GM12878 (cell line): Measurements from ENCODE around the gene ABHD18. TPM values are rescaled to one million over a fixed set of nuclear protein-coding genes. Genes with fewer than 3 reads are reported as not detected.

Experiments
- ATAC-seq: fragments of 200-7000 bp; cut with Tn5 transposase; 3 replicates; pipeline ENCODE4 v1.9.1; 2020; ENCODE audit warnings: mild to moderate bottlenecking, moderate library complexity
- BruUV-seq: library from RNA; stranded (reverse); fragments of 400-500 nt; replicated peaks from 2 replicates; lab custom pipeline; 2021; lab: Mats Ljungman, UMichigan
- CTCF ChIA-PET: fragments of 300-600 bp; sonication (Branson Sonifier 250); formaldehyde crosslinking; extraction: SDS; loops from one replicate; lab custom pipeline; 2021; ENCODE audit warnings: inconsistent platforms; lab: Yijun Ruan, JAX
- POLR2A ChIA-PET: fragments of 350-600 bp; formaldehyde crosslinking; extraction: SDS; loops from one replicate; lab custom pipeline; 2021; ENCODE audit warnings: inconsistent platforms; lab: Charles Lee
- RAD21 ChIA-PET: fragments of 300-600 bp; sonication (Branson Sonifier 250); formaldehyde crosslinking; loops from one replicate; lab custom pipeline; 2023; ENCODE audit warnings: antibody characterized with exemption; ENCODE audit not compliant: unreplicated experiment; lab: Charles Lee
- SMC1A ChIA-PET: fragments of 300-600 bp; sonication (Branson Sonifier 250); formaldehyde crosslinking; loops from one replicate; lab custom pipeline; 2023; ENCODE audit not compliant: unreplicated experiment, uncharacterized antibody; lab: Charles Lee
- DNase-seq: peaks from one replicate; pipeline ENCODE4 v3.0.0-alpha.2; 2011; ENCODE audit warnings: low read depth, low spot score
- FAIRE-seq: peaks from 3 replicates; lab custom pipeline; 2011; peaks lifted over from hg19 to GRCh38; lab: Jason Lieb, UNC
- H2AFZ ChIP-seq: 2 replicates; pipeline ENCODE4 v1.6.0; 2011; ENCODE audit warnings: low read depth, low read length, control low read depth; ENCODE audit not compliant: control insufficient read depth
- H3K27ac ChIP-seq: 2 replicates; pipeline ENCODE4 v1.5.1; 2011; ENCODE audit warnings: control low read depth; ENCODE audit not compliant: control insufficient read depth, insufficient read depth
- H3K27me3 ChIP-seq, 2 experiments: replicated peaks in 1 of 2; 2 replicates each; pipeline versions ENCODE4 v1.6.0 to v1.6.1; 2011; ENCODE audit warnings: low read length in 1 of 2; ENCODE audit not compliant: control insufficient read depth in 2 of 2, insufficient read depth in 2 of 2
- H3K36me3 ChIP-seq, 2 experiments: 2 replicates each; pipeline ENCODE4 v1.5.1; 2011; ENCODE audit warnings: low read length in 1 of 2; ENCODE audit not compliant: control insufficient read depth in 2 of 2, insufficient read depth in 2 of 2
- H3K4me1 ChIP-seq: 2 replicates; pipeline ENCODE4 v1.6.1; 2011; ENCODE audit warnings: mild to moderate bottlenecking, low read length, moderate library complexity, mixed read lengths; ENCODE audit not compliant: control insufficient read depth, insufficient read depth
- H3K4me2 ChIP-seq: 2 replicates; pipeline ENCODE4 v1.6.0; 2011; ENCODE audit warnings: control low read depth; ENCODE audit not compliant: control insufficient read depth, insufficient read depth
- H3K4me3 ChIP-seq: fragments of 200-600 bp; sonication (generic); 2 replicates; pipeline ENCODE4 v1.5.1; 2016
- H3K79me2 ChIP-seq: 2 replicates; pipeline ENCODE4 v1.6.0; 2011; ENCODE audit warnings: low read length; ENCODE audit not compliant: control insufficient read depth, insufficient read depth
- H3K9ac ChIP-seq: 2 replicates; pipeline ENCODE4 v1.8.0; 2011; ENCODE audit warnings: low read length, control low read depth, mixed read lengths; ENCODE audit not compliant: control insufficient read depth, insufficient read depth
- H3K9me3 ChIP-seq: replicated peaks from 3 replicates; pipeline ENCODE4 v1.5.1; 2011; ENCODE audit warnings: mild to moderate bottlenecking, low read length; ENCODE audit not compliant: control insufficient read depth, insufficient read depth
- H4K20me1 ChIP-seq: 2 replicates; pipeline ENCODE4 v1.6.0; 2011; ENCODE audit not compliant: control insufficient read depth, insufficient read depth
- CREM ChIP-seq: IDR thresholded peaks from 2 replicates; pipeline ENCODE4 v1.6.1; 2014; ENCODE audit warnings: antibody characterized with exemption, low read depth
- KLF5 ChIP-seq: fragments of 450-650 bp; IDR thresholded peaks from 2 replicates; pipeline ENCODE4 v1.6.1; 2014; ENCODE audit warnings: mild to moderate bottlenecking; ENCODE audit not compliant: partially characterized antibody
- PAX5 ChIP-seq: IDR thresholded peaks from 2 replicates; pipeline ENCODE4 v1.6.1; 2011; ENCODE audit warnings: low read depth, low read length, borderline replicate concordance
- RBBP5 ChIP-seq: fragments of 200-600 bp; sonication (generic); conservative IDR thresholded peaks from 2 replicates; pipeline ENCODE4 v1.6.1; 2016
- SP1 ChIP-seq: IDR thresholded peaks from one replicate; pipeline ENCODE4 v1.6.1; 2011; ENCODE audit warnings: low read depth, low read length
- STAT1 ChIP-seq: fragments of 450-650 bp; conservative IDR thresholded peaks from 2 replicates; pipeline ENCODE4 v1.6.1; 2014; ENCODE audit warnings: antibody characterized with exemption, mild to moderate bottlenecking
- STAT3 ChIP-seq: IDR thresholded peaks from 2 replicates; pipeline ENCODE4 v1.6.1; 2011; ENCODE audit warnings: low read depth, low read length, improper control_type of control experiment
- WRNIP1 ChIP-seq: IDR thresholded peaks from 2 replicates; pipeline ENCODE4 v1.6.1; 2011; ENCODE audit warnings: low read depth, low read length, improper control_type of control experiment, borderline replicate concordance
- ZNF217 ChIP-seq: fragments of 450-650 bp; IDR thresholded peaks from 2 replicates; pipeline ENCODE4 v1.6.1; 2017; ENCODE audit warnings: antibody characterized with exemption, mild to moderate bottlenecking
- ZNF24 ChIP-seq: fragments of 450-650 bp; IDR thresholded peaks from 2 replicates; pipeline ENCODE4 v1.6.1; 2017; ENCODE audit warnings: antibody characterized with exemption, mild to moderate bottlenecking
- ZSCAN29 ChIP-seq: fragments of 450-650 bp; IDR thresholded peaks from 2 replicates; pipeline ENCODE4 v1.6.1; 2017; ENCODE audit warnings: mild to moderate bottlenecking, moderate library complexity
- WGBS: methylation state at CpG from one replicate; pipeline ENCODE4 v1.1.6; 2016; ENCODE audit warnings: low lambda C conversion rate; ENCODE audit not compliant: insufficient replicate concordance, insufficient coverage; ENCODE audit errors: missing lambda C conversion rate; 5-methylcytosine and 5-hydroxymethylcytosine counted together
- in situ Hi-C: fragments of 300-500 bp; cut with MboI; formaldehyde crosslinking; loops from 9 replicates; pipeline ENCODE4 v1.14.3; 2018; ENCODE audit warnings: mixed read lengths
- intact Hi-C: fragments of 100-400 bp; cut with micrococcal nuclease; formaldehyde crosslinking; loops from one replicate; pipeline ENCODE4 v1.14.2; 2022; ENCODE audit not compliant: unreplicated experiment
- polyA plus RNA-seq, 11 experiments: library from polyadenylated mRNA; depleted of rRNA in 4 of 11; unstranded in 6 of 11; stranded (reverse) in 5 of 11; fragments of >200 nt; fragmentation: Nextera tagmentation in 4 of 11; fragmentation: Illumina TruSeq in 1 of 11; extraction: Ambion mirVana in 4 of 11; extraction: Trizol in 1 of 11; gene quantifications; 1 replicate in 1 of 11; 2 replicates in 10 of 11; pipeline versions ENCODE4 v1.2.1 to v1.2.3, GENCODE V29; 2011 to 2016; ENCODE audit warnings: inconsistent platforms in 2 of 11, missing spikeins in 2 of 11, low read depth in 1 of 11
- total RNA-seq, 4 experiments: library from RNA; depleted of rRNA in 3 of 4; stranded (reverse); fragments of >200 nt in 3 of 4; fragmentation: Illumina TruSeq in 1 of 4; extraction: Trizol in 1 of 4; gene quantifications; 2 replicates each; pipeline versions ENCODE4 v1.2.1 to v1.2.3, GENCODE V29; 2013 to 2021
- TF ChIP-seq, protein P1 (sequence below): IDR thresholded peaks from 2 replicates; pipeline ENCODE4 v1.6.1; 2012; ENCODE audit warnings: mild to moderate bottlenecking, low read depth, low read length
- TF ChIP-seq, protein P2 (sequence below): fragments of 450-650 bp; IDR thresholded peaks from 2 replicates; pipeline ENCODE4 v1.6.1; 2017; ENCODE audit warnings: mild to moderate bottlenecking, moderate library complexity
- TF ChIP-seq, protein P3 (sequence below): IDR thresholded peaks from 2 replicates; pipeline ENCODE4 v1.6.1; 2011; ENCODE audit warnings: borderline replicate concordance, low read depth, mild to moderate bottlenecking, moderate library complexity, mixed read lengths, low read length; ENCODE audit not compliant: insufficient read depth; ENCODE audit errors: extremely low read length

The ABHD18 gene
- total and polyA plus RNA-seq, 10 of the 15 experiments (the other 5 are each of a cell fraction or from before 2014, with no cell fraction given): 3.4 to 13.5 (median 9.6) TPM

DNA sequence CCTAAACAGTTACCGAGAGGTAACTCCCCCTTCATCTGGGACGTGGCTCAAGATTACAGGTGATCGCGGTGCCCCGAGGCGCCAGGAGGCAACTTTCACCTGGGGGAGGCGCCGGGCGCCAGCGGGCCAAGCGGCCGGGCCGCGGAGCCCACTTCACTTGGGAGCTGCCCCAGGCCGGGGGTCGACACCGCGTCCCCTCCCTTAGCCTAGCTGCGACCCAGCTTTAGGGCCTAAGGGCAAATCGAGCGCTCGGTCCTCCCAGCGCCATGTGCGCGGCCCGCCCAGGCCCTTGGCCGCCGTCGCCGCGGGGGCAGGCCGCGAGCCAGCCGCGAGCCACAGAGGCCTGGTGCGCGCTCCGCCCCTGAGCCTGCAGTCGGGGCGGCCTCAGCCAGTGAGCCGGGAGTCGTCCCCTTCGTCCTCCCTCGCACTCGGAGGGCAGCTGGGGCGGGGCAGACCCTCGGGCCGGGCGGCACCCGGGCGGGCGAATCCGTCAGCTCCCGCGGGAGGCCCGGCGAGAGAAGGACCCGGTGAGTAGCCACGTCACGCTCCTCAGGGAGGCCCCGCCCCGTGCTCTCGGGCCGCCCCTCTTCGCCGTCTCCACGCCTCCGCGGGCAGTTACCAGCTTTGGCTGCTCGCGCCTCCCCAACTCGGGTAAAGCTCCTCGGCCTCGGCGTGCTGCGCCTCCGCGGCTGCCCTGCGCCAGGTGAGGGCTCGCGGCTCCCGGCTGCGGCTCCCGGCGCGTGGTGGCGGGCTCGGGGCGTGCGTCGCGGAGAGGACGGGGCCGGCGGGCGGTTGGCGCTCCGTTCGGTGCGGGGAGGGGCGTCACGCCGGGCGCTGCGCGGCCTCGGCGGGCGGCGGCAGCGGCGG, 95.7 kb downstream of the ABHD18 start, which contains the start of gene LARP1B:
Gene LARP1B, plus strand, starts transcription at position 614 of the 867 bp plus-strand sequence. CDS start 13,640 bp downstream, outside the sequence.
- no peaks in the 10 kb centered on the region for H3K36me3 ChIP-seq
- no peaks in the 10 kb centered on the region for H3K27me3 ChIP-seq
- H3K79me2 ChIP-seq: peaks cover 28% of the 10 kb centered on the region
- no peaks in the 10 kb centered on the region for H3K4me1 ChIP-seq
- H3K9me3 ChIP-seq: no peaks in the 10 kb centered on the region
- FAIRE-seq (peak; percentile 91), ATAC-seq (peak; percentile 91), DNase-seq (peak; percentile 74)
- peak within 1 kb of the TSS; percentile 88 for H3K27ac ChIP-seq
- ChIA-PET SMC1A (interaction anchor here (0.9 to 1.8 kb wide), 3 partner anchors 10 to 187 kb away, joined by 3 to 4 read pairs (median 3); partner anchors contain the start of genes ABHD18 and MFSD8), CTCF (interaction anchor here (0.8 to 1.6 kb wide), 4 partner anchors 62 to 1301 kb away, joined by 3 to 6 read pairs (median 3); no protein-coding TSS in a partner anchor), RAD21 (interaction anchor here (0.6 to 1.1 kb wide), 4 partner anchors 69 to 273 kb away, joined by 3 read pairs; partner anchors contain the start of genes ABHD18 and MFSD8), POLR2A (interaction anchor here (0.6 to 2.0 kb wide), 12 partner anchors 10 to 793 kb away, joined by 3 to 25 read pairs (median 3); partner anchors contain the start of genes ABHD18, HSPA4L and MFSD8)
- BruUV-seq: no TSS peak
- H3K9ac ChIP-seq: peak within 1 kb of the TSS; percentile 92
- under 1% methylated on average over 81 of the region's 112 CpGs for WGBS
- H4K20me1 ChIP-seq: no peaks in the 10 kb centered on the region
- peak within 1 kb of the TSS; percentile 94 for H2AFZ ChIP-seq
- intact Hi-C loops: loop anchor here (2.0 to 5.0 kb wide), 4 partner anchors 96 to 279 kb away; partner anchors contain the start of genes ABHD18, HSPA4L, MFSD8 and PGRMC2
- peak within 1 kb of the TSS; percentile 92 for H3K4me3 ChIP-seq
- in situ Hi-C loops: no loop called here
- peak within 1 kb of the TSS; percentile 83 for H3K4me2 ChIP-seq
- TF ChIP-seq RBBP5 (no peak), CREM (peak; percentile 62; the same call in 1 of the 2 replicates), ZNF24 (peak; percentile 33; the same call in 1 of the 2 replicates), WRNIP1 (no peak), STAT3 (no peak), SP1 (no peak), STAT1 (peak; percentile 61; the same call in 1 of the 2 replicates), KLF5 (peak; percentile 62), ZSCAN29 (0 out of 2 replicates have a peak, but pooled peaks have one; percentile 21), PAX5 (no peak), ZNF217 (peak; percentile 27; the same call in 1 of the 2 replicates)
- TF ChIP-seq, protein P1, sequence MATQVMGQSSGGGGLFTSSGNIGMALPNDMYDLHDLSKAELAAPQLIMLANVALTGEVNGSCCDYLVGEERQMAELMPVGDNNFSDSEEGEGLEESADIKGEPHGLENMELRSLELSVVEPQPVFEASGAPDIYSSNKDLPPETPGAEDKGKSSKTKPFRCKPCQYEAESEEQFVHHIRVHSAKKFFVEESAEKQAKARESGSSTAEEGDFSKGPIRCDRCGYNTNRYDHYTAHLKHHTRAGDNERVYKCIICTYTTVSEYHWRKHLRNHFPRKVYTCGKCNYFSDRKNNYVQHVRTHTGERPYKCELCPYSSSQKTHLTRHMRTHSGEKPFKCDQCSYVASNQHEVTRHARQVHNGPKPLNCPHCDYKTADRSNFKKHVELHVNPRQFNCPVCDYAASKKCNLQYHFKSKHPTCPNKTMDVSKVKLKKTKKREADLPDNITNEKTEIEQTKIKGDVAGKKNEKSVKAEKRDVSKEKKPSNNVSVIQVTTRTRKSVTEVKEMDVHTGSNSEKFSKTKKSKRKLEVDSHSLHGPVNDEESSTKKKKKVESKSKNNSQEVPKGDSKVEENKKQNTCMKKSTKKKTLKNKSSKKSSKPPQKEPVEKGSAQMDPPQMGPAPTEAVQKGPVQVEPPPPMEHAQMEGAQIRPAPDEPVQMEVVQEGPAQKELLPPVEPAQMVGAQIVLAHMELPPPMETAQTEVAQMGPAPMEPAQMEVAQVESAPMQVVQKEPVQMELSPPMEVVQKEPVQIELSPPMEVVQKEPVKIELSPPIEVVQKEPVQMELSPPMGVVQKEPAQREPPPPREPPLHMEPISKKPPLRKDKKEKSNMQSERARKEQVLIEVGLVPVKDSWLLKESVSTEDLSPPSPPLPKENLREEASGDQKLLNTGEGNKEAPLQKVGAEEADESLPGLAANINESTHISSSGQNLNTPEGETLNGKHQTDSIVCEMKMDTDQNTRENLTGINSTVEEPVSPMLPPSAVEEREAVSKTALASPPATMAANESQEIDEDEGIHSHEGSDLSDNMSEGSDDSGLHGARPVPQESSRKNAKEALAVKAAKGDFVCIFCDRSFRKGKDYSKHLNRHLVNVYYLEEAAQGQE: no peak
- TF ChIP-seq, protein P2, sequence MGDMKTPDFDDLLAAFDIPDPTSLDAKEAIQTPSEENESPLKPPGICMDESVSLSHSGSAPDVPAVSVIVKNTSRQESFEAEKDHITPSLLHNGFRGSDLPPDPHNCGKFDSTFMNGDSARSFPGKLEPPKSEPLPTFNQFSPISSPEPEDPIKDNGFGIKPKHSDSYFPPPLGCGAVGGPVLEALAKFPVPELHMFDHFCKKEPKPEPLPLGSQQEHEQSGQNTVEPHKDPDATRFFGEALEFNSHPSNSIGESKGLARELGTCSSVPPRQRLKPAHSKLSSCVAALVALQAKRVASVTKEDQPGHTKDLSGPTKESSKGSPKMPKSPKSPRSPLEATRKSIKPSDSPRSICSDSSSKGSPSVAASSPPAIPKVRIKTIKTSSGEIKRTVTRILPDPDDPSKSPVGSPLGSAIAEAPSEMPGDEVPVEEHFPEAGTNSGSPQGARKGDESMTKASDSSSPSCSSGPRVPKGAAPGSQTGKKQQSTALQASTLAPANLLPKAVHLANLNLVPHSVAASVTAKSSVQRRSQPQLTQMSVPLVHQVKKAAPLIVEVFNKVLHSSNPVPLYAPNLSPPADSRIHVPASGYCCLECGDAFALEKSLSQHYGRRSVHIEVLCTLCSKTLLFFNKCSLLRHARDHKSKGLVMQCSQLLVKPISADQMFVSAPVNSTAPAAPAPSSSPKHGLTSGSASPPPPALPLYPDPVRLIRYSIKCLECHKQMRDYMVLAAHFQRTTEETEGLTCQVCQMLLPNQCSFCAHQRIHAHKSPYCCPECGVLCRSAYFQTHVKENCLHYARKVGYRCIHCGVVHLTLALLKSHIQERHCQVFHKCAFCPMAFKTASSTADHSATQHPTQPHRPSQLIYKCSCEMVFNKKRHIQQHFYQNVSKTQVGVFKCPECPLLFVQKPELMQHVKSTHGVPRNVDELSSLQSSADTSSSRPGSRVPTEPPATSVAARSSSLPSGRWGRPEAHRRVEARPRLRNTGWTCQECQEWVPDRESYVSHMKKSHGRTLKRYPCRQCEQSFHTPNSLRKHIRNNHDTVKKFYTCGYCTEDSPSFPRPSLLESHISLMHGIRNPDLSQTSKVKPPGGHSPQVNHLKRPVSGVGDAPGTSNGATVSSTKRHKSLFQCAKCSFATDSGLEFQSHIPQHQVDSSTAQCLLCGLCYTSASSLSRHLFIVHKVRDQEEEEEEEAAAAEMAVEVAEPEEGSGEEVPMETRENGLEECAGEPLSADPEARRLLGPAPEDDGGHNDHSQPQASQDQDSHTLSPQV: peak; percentile 82; the same call in 1 of the 2 replicates
- TF ChIP-seq, protein P3, sequence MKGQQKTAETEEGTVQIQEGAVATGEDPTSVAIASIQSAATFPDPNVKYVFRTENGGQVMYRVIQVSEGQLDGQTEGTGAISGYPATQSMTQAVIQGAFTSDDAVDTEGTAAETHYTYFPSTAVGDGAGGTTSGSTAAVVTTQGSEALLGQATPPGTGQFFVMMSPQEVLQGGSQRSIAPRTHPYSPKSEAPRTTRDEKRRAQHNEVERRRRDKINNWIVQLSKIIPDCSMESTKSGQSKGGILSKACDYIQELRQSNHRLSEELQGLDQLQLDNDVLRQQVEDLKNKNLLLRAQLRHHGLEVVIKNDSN: no peak
